Loucy (cell line): ENCODE results near the gene SUOX.

Experiments
- H2AFZ ChIP-seq: fragments of 200-600 bp; sonication (generic); 2 replicates; pipeline ENCODE4 v1.6.0; 2016; ENCODE audit warnings: antibody characterized with exemption, mild to moderate bottlenecking, low read length, moderate library complexity
- H3F3A ChIP-seq: fragments of 200-600 bp; 2 replicates; pipeline ENCODE4 v1.6.0; 2016; ENCODE audit warnings: antibody characterized with exemption, low read depth, mild to moderate bottlenecking
- H3K27me3 ChIP-seq: fragments of 200-600 bp; sonication (generic); 2 replicates; pipeline ENCODE4 v1.6.1; 2014; ENCODE audit warnings: low read length, mild to moderate bottlenecking; ENCODE audit not compliant: insufficient read depth, poor library complexity, severe bottlenecking
- H3K36me3 ChIP-seq: fragments of 200-600 bp; sonication (generic); 2 replicates; pipeline ENCODE4 v1.6.1; 2016; ENCODE audit warnings: low read length; ENCODE audit not compliant: insufficient read depth
- H3K4me1 ChIP-seq: fragments of 200-600 bp; sonication (generic); 2 replicates; pipeline ENCODE4 v1.5.1; 2014; ENCODE audit warnings: low read length, mild to moderate bottlenecking; ENCODE audit not compliant: insufficient read depth, poor library complexity, severe bottlenecking
- H3K4me2 ChIP-seq: fragments of 200-600 bp; sonication (generic); 2 replicates; pipeline ENCODE4 v1.6.0; 2014; ENCODE audit warnings: antibody characterized with exemption, low read length, low read depth, mild to moderate bottlenecking; ENCODE audit not compliant: poor library complexity, severe bottlenecking
- H3K4me3 ChIP-seq: fragments of 200-600 bp; sonication (generic); 2 replicates; pipeline ENCODE4 v1.5.1; 2014; ENCODE audit warnings: low read length, mild to moderate bottlenecking, mixed read lengths; ENCODE audit not compliant: poor library complexity, severe bottlenecking
- H3K79me2 ChIP-seq: fragments of 200-600 bp; sonication (generic); 2 replicates; pipeline ENCODE4 v1.6.1; 2014; ENCODE audit warnings: low read length; ENCODE audit not compliant: insufficient read depth
- H3K9ac ChIP-seq: fragments of 200-600 bp; sonication (generic); 2 replicates; pipeline ENCODE4 v1.6.0; 2014; ENCODE audit warnings: mild to moderate bottlenecking, low read depth, low read length, moderate library complexity; ENCODE audit not compliant: poor library complexity, severe bottlenecking
- H3K9me2 ChIP-seq: fragments of 200-600 bp; sonication (generic); replicated peaks from 2 replicates; pipeline ENCODE4 v1.6.1; 2016; ENCODE audit warnings: low read depth, low read length, mixed read lengths
- H3K9me3 ChIP-seq: fragments of 200-600 bp; sonication (generic); 2 replicates; pipeline ENCODE4 v1.6.1; 2014; ENCODE audit warnings: mild to moderate bottlenecking, antibody characterized with exemption, low read length, low read depth; ENCODE audit not compliant: insufficient read depth
- H4K20me1 ChIP-seq: fragments of 200-600 bp; sonication (generic); 2 replicates; pipeline ENCODE4 v1.6.0; 2014; ENCODE audit warnings: antibody characterized with exemption, low read length, mild to moderate bottlenecking; ENCODE audit not compliant: insufficient read depth, poor library complexity, severe bottlenecking
- EZH2phosphoT487 ChIP-seq: fragments of 200-600 bp; IDR thresholded peaks from 2 replicates; pipeline ENCODE4 v1.6.1; 2018; ENCODE audit warnings: antibody characterized with exemption, mild to moderate bottlenecking, moderate library complexity, borderline replicate concordance
- TF ChIP-seq, protein P1 (sequence below): fragments of 200-600 bp; sonication (generic); conservative IDR thresholded peaks from 2 replicates; pipeline ENCODE4 v1.5.1; 2014; ENCODE audit warnings: mild to moderate bottlenecking, antibody characterized with exemption, low read length

The SUOX gene

DNA sequence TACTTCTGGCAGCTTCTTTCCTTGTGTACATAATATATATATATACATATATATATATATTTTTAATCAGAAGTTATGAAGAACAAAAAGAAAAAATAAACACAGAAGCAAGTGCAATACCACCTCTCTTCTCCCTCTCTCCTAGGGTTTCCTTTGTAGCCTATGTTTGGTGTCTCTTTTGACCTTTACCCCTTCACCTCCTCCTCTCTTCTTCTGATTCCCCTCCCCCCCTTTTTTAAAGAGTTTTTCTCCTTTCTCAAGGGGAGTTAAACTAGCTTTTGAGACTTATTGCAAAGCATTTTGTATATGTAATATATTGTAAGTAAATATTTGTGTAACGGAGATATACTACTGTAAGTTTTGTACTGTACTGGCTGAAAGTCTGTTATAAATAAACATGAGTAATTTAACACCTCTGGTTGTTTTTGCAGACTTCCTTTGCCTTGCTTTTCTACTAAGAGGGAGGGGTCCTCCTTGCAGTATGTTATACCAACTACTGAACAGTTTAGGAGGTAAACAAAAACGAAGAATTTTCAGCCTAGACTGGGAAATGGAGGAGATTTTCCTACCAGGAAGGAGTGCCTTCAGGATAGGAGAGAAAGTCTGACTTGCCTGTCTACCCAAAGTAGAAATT is 41.1 kb downstream of the SUOX start:
- H3K79me2 ChIP-seq, result peaks cover 13% of the 10 kb centered on the region

DNA sequence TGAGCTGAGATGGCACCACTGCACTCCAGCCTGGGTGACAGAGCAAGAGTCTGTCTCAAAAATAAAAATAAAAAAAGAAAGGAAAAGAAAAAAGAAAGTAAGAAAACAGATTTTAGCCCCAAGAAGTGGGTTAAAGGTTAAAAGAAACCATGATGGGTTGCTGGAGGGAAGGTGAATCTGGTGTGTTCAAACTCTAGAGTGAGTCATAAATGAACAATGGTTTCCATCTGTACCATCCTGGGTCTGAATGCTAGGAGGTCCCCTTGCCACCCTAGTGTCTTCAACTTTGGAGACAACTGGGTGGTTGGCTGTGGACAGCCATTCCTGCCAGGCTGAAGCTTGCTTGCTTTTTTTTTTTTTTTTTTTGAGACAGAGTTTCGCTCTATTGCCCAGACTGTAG is 43.1 kb downstream of the SUOX start:
- H3K79me2 ChIP-seq, result peaks cover 30% of the 10 kb centered on the region
- H3K9ac ChIP-seq, result no peak overlapping the region
- H3F3A ChIP-seq, result peaks cover 3% of the 10 kb centered on the region; the same call in 1 of the 2 replicates
- no peak for TF ChIP-seq EZH2phosphoT487
- TF ChIP-seq, protein P1, sequence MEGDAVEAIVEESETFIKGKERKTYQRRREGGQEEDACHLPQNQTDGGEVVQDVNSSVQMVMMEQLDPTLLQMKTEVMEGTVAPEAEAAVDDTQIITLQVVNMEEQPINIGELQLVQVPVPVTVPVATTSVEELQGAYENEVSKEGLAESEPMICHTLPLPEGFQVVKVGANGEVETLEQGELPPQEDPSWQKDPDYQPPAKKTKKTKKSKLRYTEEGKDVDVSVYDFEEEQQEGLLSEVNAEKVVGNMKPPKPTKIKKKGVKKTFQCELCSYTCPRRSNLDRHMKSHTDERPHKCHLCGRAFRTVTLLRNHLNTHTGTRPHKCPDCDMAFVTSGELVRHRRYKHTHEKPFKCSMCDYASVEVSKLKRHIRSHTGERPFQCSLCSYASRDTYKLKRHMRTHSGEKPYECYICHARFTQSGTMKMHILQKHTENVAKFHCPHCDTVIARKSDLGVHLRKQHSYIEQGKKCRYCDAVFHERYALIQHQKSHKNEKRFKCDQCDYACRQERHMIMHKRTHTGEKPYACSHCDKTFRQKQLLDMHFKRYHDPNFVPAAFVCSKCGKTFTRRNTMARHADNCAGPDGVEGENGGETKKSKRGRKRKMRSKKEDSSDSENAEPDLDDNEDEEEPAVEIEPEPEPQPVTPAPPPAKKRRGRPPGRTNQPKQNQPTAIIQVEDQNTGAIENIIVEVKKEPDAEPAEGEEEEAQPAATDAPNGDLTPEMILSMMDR, result no peak
- H3K4me3 ChIP-seq, result no peak overlapping the region
- H3K4me2 ChIP-seq, result no peak overlapping the region
- peaks cover 24% of the 10 kb centered on the region for H3K4me1 ChIP-seq
- no peaks in the 10 kb centered on the region for H3K27me3 ChIP-seq
- no peaks in the 10 kb centered on the region for H3K9me3 ChIP-seq
- peaks cover 24% of the 10 kb centered on the region for H4K20me1 ChIP-seq
- H3K9me2 ChIP-seq, result no peaks in the 10 kb centered on the region
- H3K36me3 ChIP-seq, result peaks cover 19% of the 10 kb centered on the region
- no peak overlapping the region for H2AFZ ChIP-seq

More for the DNA sequence above, 41.1 kb downstream of the SUOX start:
- Histone ChIP-seq H3K9me3 (no peaks in the 10 kb centered on the region), H3K9me2 (no peaks in the 10 kb centered on the region), H3F3A (no peaks in the 10 kb centered on the region), H2AFZ (no peak overlapping the region), H3K9ac (no peak overlapping the region), H4K20me1 (peaks cover 10% of the 10 kb centered on the region), H3K4me2 (no peak overlapping the region), H3K4me1 (peaks cover 17% of the 10 kb centered on the region), H3K36me3 (no peaks in the 10 kb centered on the region; the same call in 1 of the 2 replicates), H3K4me3 (no peak overlapping the region), H3K27me3 (no peaks in the 10 kb centered on the region)
- TF ChIP-seq, protein P1, result no peak
- no peak for TF ChIP-seq EZH2phosphoT487

DNA sequence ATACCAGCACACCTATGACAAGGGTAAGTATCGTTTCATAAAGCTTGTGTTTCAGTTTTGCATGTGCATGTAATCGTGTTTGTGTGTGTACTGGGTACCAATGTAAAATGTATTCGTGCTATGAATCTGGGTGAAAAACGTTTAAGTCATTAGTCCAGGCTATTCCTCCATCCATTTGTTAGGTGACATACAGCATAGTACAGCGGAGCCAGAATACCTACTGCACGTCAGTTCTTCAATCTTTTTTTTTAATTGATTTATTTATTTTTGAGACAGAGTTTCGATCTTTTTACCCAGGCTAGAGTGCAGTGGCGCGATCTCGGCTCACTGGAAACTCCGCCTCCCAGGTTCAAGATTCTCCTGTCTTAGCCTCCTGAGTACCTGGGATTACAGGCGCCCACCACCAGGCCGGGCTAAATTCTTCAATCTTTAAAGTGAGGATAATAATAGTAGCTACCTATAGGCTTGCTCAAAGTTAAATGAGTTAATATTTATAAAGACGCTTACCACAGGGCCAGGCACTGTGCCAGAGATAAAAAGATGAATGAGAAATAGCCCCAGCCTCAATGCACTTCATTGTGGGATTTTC is 44.0 kb downstream of the SUOX start:
- H3K4me1 ChIP-seq, result peaks cover 24% of the 10 kb centered on the region
- H3K27me3 ChIP-seq, result no peaks in the 10 kb centered on the region
- H2AFZ ChIP-seq, result peak overlapping the region; percentile 79
- H3K4me2 ChIP-seq, result peak overlapping the region; percentile 79
- no peaks in the 10 kb centered on the region for H3K9me3 ChIP-seq
- peak overlapping the region; percentile 72 for H3K9ac ChIP-seq
- H3F3A ChIP-seq, result peaks cover 8% of the 10 kb centered on the region; the same call in 1 of the 2 replicates
- H4K20me1 ChIP-seq, result peaks cover 24% of the 10 kb centered on the region
- H3K36me3 ChIP-seq, result peaks cover 26% of the 10 kb centered on the region
- H3K79me2 ChIP-seq, result peaks cover 35% of the 10 kb centered on the region
- no peaks in the 10 kb centered on the region for H3K9me2 ChIP-seq
- peak overlapping the region; percentile 66 for H3K4me3 ChIP-seq
- no peak for TF ChIP-seq EZH2phosphoT487
- TF ChIP-seq, protein P1, result no peak
